HG02970 (cell line): ENCODE results near the gene ZNF280C.

Experiments
- ATAC-seq: cut with Tn5 transposase; IDR thresholded peaks from one replicate; pipeline ENCODE4 v1.9.1; 2021; ENCODE audit warnings: mild to moderate bottlenecking, moderate library complexity, moderate number of reproducible peaks; ENCODE audit not compliant: unreplicated experiment, low FRiP score

Gene ZNF280C

GRCh38 chrX:130158311-130158710, 110.4 kb downstream of the ZNF280C start:
- ATAC-seq, result no peak

GRCh38 chrX:130155564-130155963, 113.1 kb downstream of the ZNF280C start:
- ATAC-seq, result no peak
